H1 (cell line): ENCODE results near the gene TRAF1. TPM values are rescaled to one million over a fixed set of nuclear protein-coding genes. Genes with fewer than 3 reads are reported as not detected.
A peak's percentile ranks its signal among the peaks of the same experiment; 100 is the strongest.

Source experiments
- BACH1 ChIP-seq: IDR thresholded peaks from 2 replicates; pipeline ENCODE4 v1.6.1; 2012; ENCODE audit warnings: low read length, improper control_type of control experiment
- BCL11A ChIP-seq, 2 experiments: IDR thresholded peaks; one replicate each; pipeline ENCODE4 v1.6.1; 2011; ENCODE audit warnings: low read depth in 2 of 2, low read length in 2 of 2, mild to moderate bottlenecking in 2 of 2
- BRCA1 ChIP-seq: IDR thresholded peaks from 2 replicates; pipeline ENCODE4 v1.6.1; 2012; ENCODE audit warnings: low read depth, low read length, improper control_type of control experiment
- CTBP2 ChIP-seq: IDR thresholded peaks from 2 replicates; pipeline ENCODE4 v1.7.0; 2011; ENCODE audit warnings: borderline replicate concordance, mild to moderate bottlenecking, moderate library complexity, mixed read lengths, low read length; ENCODE audit not compliant: insufficient read depth, insufficient read length
- EGR1 ChIP-seq: IDR thresholded peaks from 2 replicates; pipeline ENCODE4 v1.6.1; 2011; ENCODE audit warnings: low read depth, low read length, borderline replicate concordance
- EZH2 ChIP-seq: fragments of 200-600 bp; sonication (generic); IDR thresholded peaks from 2 replicates; pipeline ENCODE4 v1.7.1; 2012; ENCODE audit warnings: low read depth, mild to moderate bottlenecking, moderate library complexity, low read length, inconsistent platforms; ENCODE audit not compliant: severe bottlenecking
- GABPA ChIP-seq: IDR thresholded peaks from 2 replicates; pipeline ENCODE4 v1.6.1; 2011; ENCODE audit warnings: mild to moderate bottlenecking, low read length, moderate library complexity, borderline replicate concordance; ENCODE audit not compliant: insufficient read depth
- KDM1A ChIP-seq: fragments of 200-600, 300-600 bp; sonication (generic); IDR thresholded peaks from 2 replicates; pipeline ENCODE4 v1.7.1; 2016; ENCODE audit warnings: mild to moderate bottlenecking, low read length, borderline replicate concordance
- KDM4A ChIP-seq: IDR thresholded peaks from one replicate; pipeline ENCODE4 v1.7.1; 2012; ENCODE audit warnings: low read depth, mild to moderate bottlenecking, moderate library complexity, low read length, inconsistent platforms; ENCODE audit not compliant: severe bottlenecking
- NANOG ChIP-seq: IDR thresholded peaks from 2 replicates; pipeline ENCODE4 v1.6.1; 2011; ENCODE audit warnings: low read length, low read depth, mild to moderate bottlenecking, inconsistent platforms; ENCODE audit not compliant: insufficient read depth, poor library complexity, severe bottlenecking
- NRF1 ChIP-seq: IDR thresholded peaks from 2 replicates; pipeline ENCODE4 v1.6.1; 2011; ENCODE audit warnings: mild to moderate bottlenecking, low read depth, low read length, improper control_type of control experiment
- PHF8 ChIP-seq: fragments of 200-600 bp; sonication (generic); conservative IDR thresholded peaks from 2 replicates; pipeline ENCODE4 v1.7.1; 2012; ENCODE audit warnings: low read depth, mild to moderate bottlenecking, inconsistent platforms, low read length, moderate library complexity
- POLR2A ChIP-seq, 2 experiments: IDR thresholded peaks; 1 replicate in 1 of 2; 2 replicates in 1 of 2; pipeline ENCODE4 v1.6.1; 2011; ENCODE audit warnings: low read depth in 2 of 2, low read length in 2 of 2, mild to moderate bottlenecking in 2 of 2; ENCODE audit errors: control extremely low read depth in 1 of 2
- POLR2AphosphoS5 ChIP-seq: IDR thresholded peaks from 2 replicates; pipeline ENCODE4 v1.6.1; 2011; ENCODE audit warnings: low read depth, low read length
- POU5F1 ChIP-seq: IDR thresholded peaks from 2 replicates; pipeline ENCODE4 v1.6.1; 2011; ENCODE audit warnings: low read depth, mild to moderate bottlenecking, low read length, moderate library complexity
- RNF2 ChIP-seq: fragments of 200-900, 300-1000 bp; sonication (generic); IDR thresholded peaks from 2 replicates; pipeline ENCODE4 v1.7.1; 2016; ENCODE audit warnings: borderline replicate concordance, low read depth, mild to moderate bottlenecking, antibody characterized with exemption, low read length; ENCODE audit not compliant: poor library complexity, severe bottlenecking; ENCODE audit errors: missing control alignments
- SIRT6 ChIP-seq: IDR thresholded peaks from one replicate; pipeline ENCODE4 v1.7.1; 2012; ENCODE audit warnings: low read length, inconsistent platforms
- SRF ChIP-seq: IDR thresholded peaks from 2 replicates; pipeline ENCODE4 v1.6.1; 2011; ENCODE audit warnings: mild to moderate bottlenecking, low read depth, low read length, moderate library complexity
- TAF7 ChIP-seq: optimal IDR thresholded peaks from 2 replicates; pipeline ENCODE3; 2011; ENCODE audit warnings: low read depth, mild to moderate bottlenecking, inconsistent platforms, low read length, moderate library complexity, borderline replicate concordance
- TBP ChIP-seq: IDR thresholded peaks from 2 replicates; pipeline ENCODE4 v1.6.1; 2011; ENCODE audit warnings: low read depth, low read length, improper control_type of control experiment
- polyA plus RNA-seq, 7 experiments: library from polyadenylated mRNA; depleted of rRNA in 3 of 7; stranded (reverse) in 5 of 7; unstranded in 2 of 7; fragments of >200 nt in 5 of 7; fragments of 200-250 nt in 2 of 7; gene quantifications; 1 replicate in 5 of 7; 2 replicates in 1 of 7; 4 replicates in 1 of 7; pipeline versions ENCODE4 v1.2.1 to v1.2.3, GENCODE V29; 2011 to 2013; ENCODE audit warnings: missing spikeins in 2 of 7, mixed read lengths in 2 of 7
- total RNA-seq: library from RNA; stranded (reverse); fragmentation: NEBNext Ultra II Directional; extraction: Animal tissue kit (Norgen Biotek cat#: 25700); gene quantifications from 2 replicates; pipeline ENCODE4 v1.2.1, GENCODE V29; 2021
- TF ChIP-seq, protein P1 (sequence below): IDR thresholded peaks from 2 replicates; pipeline ENCODE4 v1.6.1; 2011; ENCODE audit warnings: low read length, improper control_type of control experiment

Gene TRAF1
- total and polyA plus RNA-seq, 2 of the 8 experiments (the other 6 are each of a cell fraction or from before 2014, with no cell fraction given): 1.6 to 3.2 TPM

- TF ChIP-seq SRF: no peak
- TF ChIP-seq NRF1: no peak
- TF ChIP-seq GABPA: 0 out of 2 replicates have a peak, but pooled peaks have one; percentile 78
- peak; percentile 32; the same call in 1 of the 2 replicates for TF ChIP-seq TBP
- TF ChIP-seq PHF8: peak; percentile 77
- TF ChIP-seq POLR2AphosphoS5: no peak
- TF ChIP-seq POLR2A (IDR thresholded peaks at IDR 0.05; ENCODE audit: control extremely low read depth in 1 of 2, low read depth in 2 of 2, low read length in 2 of 2): no peak
- no peak for TF ChIP-seq BRCA1
- no peak for TF ChIP-seq POU5F1
- TF ChIP-seq EZH2: no peak
- TF ChIP-seq EGR1: no peak
- TF ChIP-seq KDM4A: peak; percentile 76
- TF ChIP-seq BACH1: peak; percentile 38
- TF ChIP-seq, protein P1, sequence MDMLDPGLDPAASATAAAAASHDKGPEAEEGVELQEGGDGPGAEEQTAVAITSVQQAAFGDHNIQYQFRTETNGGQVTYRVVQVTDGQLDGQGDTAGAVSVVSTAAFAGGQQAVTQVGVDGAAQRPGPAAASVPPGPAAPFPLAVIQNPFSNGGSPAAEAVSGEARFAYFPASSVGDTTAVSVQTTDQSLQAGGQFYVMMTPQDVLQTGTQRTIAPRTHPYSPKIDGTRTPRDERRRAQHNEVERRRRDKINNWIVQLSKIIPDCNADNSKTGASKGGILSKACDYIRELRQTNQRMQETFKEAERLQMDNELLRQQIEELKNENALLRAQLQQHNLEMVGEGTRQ: no peak
- no peak for TF ChIP-seq RNF2
- TF ChIP-seq TAF7: peak; percentile 12
- TF ChIP-seq NANOG: no peak
- TF ChIP-seq CTBP2: no peak
- no peak for TF ChIP-seq SIRT6
- no peak for TF ChIP-seq KDM1A
- no peak for TF ChIP-seq BCL11A (IDR thresholded peaks at IDR 0.05; ENCODE audit: low read depth in 2 of 2, low read length in 2 of 2)
Observed at GRCh38 chr9:120928483-120929228, 2.1 kb upstream of the TRAF1 start (continued).
